Measurements from ENCODE around the gene SEMA4C.

SEMA4C gene

GRCh38 chr2:96880891-96881273 is 11.0 kb upstream of the SEMA4C start:
- DNase-seq: no peak

GRCh38 chr2:96879545-96880040 is 9.7 kb upstream of the SEMA4C start:
- DNase-seq: no peak

GRCh38 chr2:96878796-96879544 is 9.1 kb upstream of the SEMA4C start:
- DNase-seq: no peak

GRCh38 chr2:96878171-96878570 is 8.3 kb upstream of the SEMA4C start:
- DNase-seq: no peak

GRCh38 chr2:96877631-96878092 is 7.8 kb upstream of the SEMA4C start:
- DNase-seq: no peak

- DNase-seq: no peak
Observed at GRCh38 chr2:96877042-96877451, 7.2 kb upstream of the SEMA4C start.

GRCh38 chr2:96876269-96877041 is 6.6 kb upstream of the SEMA4C start:
- no peak for DNase-seq

- no peak for DNase-seq
Observed at GRCh38 chr2:96875498-96876268, 5.8 kb upstream of the SEMA4C start.

GRCh38 chr2:96874198-96874831 is 4.4 kb upstream of the SEMA4C start:
- DNase-seq: no peak

GRCh38 chr2:96873651-96874096 is 3.8 kb upstream of the SEMA4C start:
- no peak for DNase-seq

GRCh38 chr2:96872591-96873349 is 2.9 kb upstream of the SEMA4C start:
- no peak for DNase-seq

GRCh38 chr2:96870626-96871255 is 861 bp upstream of the SEMA4C start:
- DNase-seq: peak; percentile 80

GRCh38 chr2:96869281-96869821 is 529 bp downstream of the SEMA4C start:
- no peak for DNase-seq

GRCh38 chr2:96868555-96869280 is 1.2 kb downstream of the SEMA4C start:
- DNase-seq: peak; percentile 47

- no peak for DNase-seq
Observed at GRCh38 chr2:96867756-96868554, 1.9 kb downstream of the SEMA4C start.

- DNase-seq: no peak
Observed at GRCh38 chr2:96866986-96867755, 2.7 kb downstream of the SEMA4C start.

- no peak for DNase-seq
Observed at GRCh38 chr2:96866586-96866985, 3.3 kb downstream of the SEMA4C start.

GRCh38 chr2:96866149-96866548 is 3.7 kb downstream of the SEMA4C start:
- DNase-seq: no peak

GRCh38 chr2:96865654-96866053 is 4.2 kb downstream of the SEMA4C start:
- no peak for DNase-seq

All from central memory CD4-positive, alpha-beta T cell (primary cell).